T-cell (primary cell): Measurements from ENCODE around the gene UAP1L1. TPM values are rescaled to one million over a fixed set of nuclear protein-coding genes. Genes with fewer than 3 reads are reported as not detected.

Experiments used
- ATAC-seq, 4 experiments: fragments of 200-7000 bp in 3 of 4; fragments of 150-1000 bp in 1 of 4; cut with Tn5 transposase; replicated peaks in 1 of 4; 1 replicate in 3 of 4; 2 replicates in 1 of 4; pipeline ENCODE4 v1.10.0; 2021; ENCODE audit warnings: moderate library complexity in 3 of 4, mild to moderate bottlenecking in 2 of 4, moderate number of reproducible peaks in 1 of 4
- CTCF ChIA-PET, 2 donors: fragments of 300-600 bp; sonication (Branson Sonifier 250); formaldehyde crosslinking; loops; one replicate each; lab custom pipeline; 2022; ENCODE audit warnings: antibody characterized with exemption in 2 of 2; lab: Charles Lee
- POLR2A ChIA-PET, 2 donors: fragments of 300-600 bp; sonication (Branson Sonifier 250); formaldehyde crosslinking; loops; one replicate each; lab custom pipeline; 2022; ENCODE audit warnings: antibody characterized with exemption in 2 of 2; lab: Charles Lee
- DNase-seq, 35 experiments: peaks; one replicate each; pipeline versions ENCODE4 v3.0.0 to v3.0.0-alpha.2; 2013 to 2023
- H3K27ac ChIP-seq: one replicate; pipeline ENCODE4 v1.5.1; 2013; ENCODE audit warnings: low read length
- H3K27me3 ChIP-seq, 2 experiments: replicated peaks in 1 of 2; 1 replicate in 1 of 2; 2 replicates in 1 of 2; pipeline versions ENCODE4 v1.6.1 to v1.7.0; 2013; ENCODE audit warnings: low read length in 1 of 2, mixed read lengths in 1 of 2; ENCODE audit not compliant: control insufficient read depth in 2 of 2, insufficient read depth in 2 of 2; ENCODE audit errors: extremely low read depth in 1 of 2
- H3K36me3 ChIP-seq, 2 donors: 1 replicate in 1 of 2; 2 replicates in 1 of 2; pipeline versions ENCODE4 v1.6.1 to v1.7.0; 2013; ENCODE audit warnings: low read length in 1 of 2; ENCODE audit not compliant: control insufficient read depth in 2 of 2, insufficient read depth in 1 of 2; ENCODE audit errors: extremely low read depth in 1 of 2
- H3K4me1 ChIP-seq, 2 experiments: 1 replicate in 1 of 2; 2 replicates in 1 of 2; pipeline versions ENCODE4 v1.6.1 to v1.7.0; 2013; ENCODE audit warnings: low read length in 2 of 2, mixed read lengths in 1 of 2; ENCODE audit not compliant: insufficient read depth in 2 of 2, control insufficient read depth in 1 of 2; ENCODE audit errors: extremely low read depth in 1 of 2
- H3K4me3 ChIP-seq, 2 donors: 1 replicate in 1 of 2; 2 replicates in 1 of 2; pipeline versions ENCODE4 v1.5.1 to v1.7.0; 2013; ENCODE audit warnings: mild to moderate bottlenecking in 2 of 2, low read length in 1 of 2, moderate library complexity in 1 of 2; ENCODE audit not compliant: control insufficient read depth in 1 of 2; ENCODE audit errors: extremely low read depth in 1 of 2
- H3K9me3 ChIP-seq: 2 replicates; pipeline ENCODE4 v1.7.0; 2013
- H3K27ac Mint-ChIP-seq, 2 donors: one replicate each; pipeline ENCODE4 v1.8.0; 2020 to 2021; ENCODE audit warnings: mild to moderate bottlenecking in 2 of 2, mixed read lengths in 2 of 2
- H3K27me3 Mint-ChIP-seq, 2 donors: one replicate each; pipeline ENCODE4 v1.8.0; 2021 to 2022; ENCODE audit warnings: mixed read lengths in 2 of 2
- H3K36me3 Mint-ChIP-seq: one replicate; pipeline ENCODE4 v1.8.0; 2021; ENCODE audit warnings: mixed read lengths
- H3K4me1 Mint-ChIP-seq, 3 donors: one replicate each; pipeline ENCODE4 v1.8.0; 2020 to 2022; ENCODE audit warnings: mixed read lengths in 3 of 3, mild to moderate bottlenecking in 1 of 3
- H3K4me3 Mint-ChIP-seq, 3 donors: one replicate each; pipeline ENCODE4 v1.8.0; 2020 to 2022; ENCODE audit warnings: mild to moderate bottlenecking in 3 of 3, mixed read lengths in 3 of 3, moderate library complexity in 3 of 3
- H3K9me3 Mint-ChIP-seq, 3 donors: one replicate each; pipeline ENCODE4 v1.8.0; 2020 to 2022; ENCODE audit warnings: mixed read lengths in 3 of 3
- WGBS: methylation state at CpG from one replicate; pipeline ENCODE4 v1.1.5; 2013; ENCODE audit warnings: missing lambda C conversion rate; ENCODE audit not compliant: insufficient coverage; 5-methylcytosine and 5-hydroxymethylcytosine counted together
- total RNA-seq, 35 experiments: library from RNA in 6 of 35; stranded (reverse) in 6 of 35; fragments of 120-200 nt in 1 of 35; gene quantifications; one replicate each; pipeline versions ENCODE4 v1.2.1 to v1.2.4 and lab custom pipeline; 2013 to 2026

The UAP1L1 gene
- total RNA-seq, 5 donors from 2014 or later (not counting 1 experiment from before 2014, with no cell fraction given), result 11.3 to 32.8 (median 19.3) TPM

- WGBS, result 91% methylated on average over 31 of the region's 38 CpGs
- ChIA-PET POLR2A (no interaction called here), CTCF (no interaction called here)
- DNase-seq (no peak), ATAC-seq (no peak)
- peaks cover 5 to 7% (median 5%) of the 10 kb centered on the region in 3 donors for H3K4me1 Mint-ChIP-seq
- no peak overlapping the region for H3K4me3 ChIP-seq
- no peaks in the 10 kb centered on the region for H3K27me3 Mint-ChIP-seq
- no peak overlapping the region for H3K27ac Mint-ChIP-seq
- no peak overlapping the region for H3K27ac ChIP-seq
- H3K36me3 ChIP-seq, result peaks cover 23 to 71% of the 10 kb centered on the region in 2 donors
- no peak overlapping the region for H3K4me3 Mint-ChIP-seq
- H3K4me1 ChIP-seq, result peaks cover 4 to 25% of the 10 kb centered on the region in 2 experiments
- H3K9me3 ChIP-seq, result no peaks in the 10 kb centered on the region
- H3K27me3 ChIP-seq, result no peaks in the 10 kb centered on the region
- H3K9me3 Mint-ChIP-seq, result no peaks in the 10 kb centered on the region
- H3K36me3 Mint-ChIP-seq, result peaks cover 3% of the 10 kb centered on the region
These were observed 33.0 kb downstream of the UAP1L1 start for GRCh38 chr9:137110147-137110910.

DNA sequence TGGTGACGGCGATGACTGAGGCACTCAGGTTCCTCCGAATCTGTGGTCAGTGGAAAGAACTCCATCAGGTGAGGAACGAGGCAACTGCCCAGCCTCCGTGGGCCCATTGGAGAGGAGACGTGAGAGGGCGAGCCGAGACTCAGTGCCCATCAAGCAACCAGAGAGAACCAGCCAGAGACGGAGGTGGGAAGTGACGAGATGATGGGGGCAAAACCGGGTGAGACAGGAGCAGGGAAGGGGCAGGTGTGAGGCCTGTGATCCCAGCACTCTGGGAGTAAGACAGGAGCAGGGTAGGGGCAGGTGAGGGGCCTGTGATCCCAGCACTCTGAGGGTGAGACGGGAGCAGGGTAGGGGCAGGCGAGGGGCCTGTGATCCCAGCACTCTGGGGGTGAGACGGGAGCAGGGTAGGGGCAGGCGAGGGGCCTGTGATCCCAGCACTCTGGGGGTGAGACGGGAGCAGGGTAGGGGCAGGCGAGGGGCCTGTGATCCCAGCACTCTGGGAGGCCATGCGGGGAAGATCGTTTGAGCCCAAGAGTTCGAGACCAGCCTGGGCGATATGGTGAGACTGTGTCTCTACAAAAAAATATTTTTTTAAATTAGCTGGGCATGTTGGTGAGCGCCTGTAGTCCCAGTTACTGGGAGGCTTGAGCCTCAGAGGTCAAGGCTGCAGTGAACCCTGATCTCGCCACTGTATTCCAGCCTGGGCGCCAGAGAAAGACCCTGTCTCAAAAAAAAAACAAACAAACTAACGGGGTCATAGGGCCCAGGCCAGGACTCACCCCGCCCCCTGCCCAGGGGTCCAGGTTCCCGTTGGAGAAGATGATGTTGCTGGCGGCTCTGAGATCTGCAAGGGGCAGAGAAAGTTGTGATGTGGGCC, 33.8 kb downstream of the UAP1L1 start:
- DNase-seq (no peak), ATAC-seq (no peak)
- no peak overlapping the region for H3K27ac Mint-ChIP-seq
- WGBS, result 94% methylated on average over 21 of the region's 28 CpGs
- H3K4me3 Mint-ChIP-seq, result no peak overlapping the region
- H3K36me3 Mint-ChIP-seq, result peaks cover 3% of the 10 kb centered on the region
- no peaks in the 10 kb centered on the region for H3K9me3 Mint-ChIP-seq
- H3K4me1 ChIP-seq, result peaks cover 4 to 30% of the 10 kb centered on the region in 2 experiments
- H3K36me3 ChIP-seq, result peaks cover 17 to 64% of the 10 kb centered on the region in 2 donors
- H3K4me3 ChIP-seq, result no peak overlapping the region
- no peaks in the 10 kb centered on the region for H3K9me3 ChIP-seq
- H3K27me3 ChIP-seq, result peaks cover 0 to 2% of the 10 kb centered on the region in 2 experiments
- CTCF ChIA-PET, result no interaction called here
- POLR2A ChIA-PET, result no interaction called here
- H3K27ac ChIP-seq, result no peak overlapping the region
- H3K4me1 Mint-ChIP-seq, result peaks cover 5 to 7% (median 5%) of the 10 kb centered on the region in 3 donors
- no peaks in the 10 kb centered on the region for H3K27me3 Mint-ChIP-seq

DNA sequence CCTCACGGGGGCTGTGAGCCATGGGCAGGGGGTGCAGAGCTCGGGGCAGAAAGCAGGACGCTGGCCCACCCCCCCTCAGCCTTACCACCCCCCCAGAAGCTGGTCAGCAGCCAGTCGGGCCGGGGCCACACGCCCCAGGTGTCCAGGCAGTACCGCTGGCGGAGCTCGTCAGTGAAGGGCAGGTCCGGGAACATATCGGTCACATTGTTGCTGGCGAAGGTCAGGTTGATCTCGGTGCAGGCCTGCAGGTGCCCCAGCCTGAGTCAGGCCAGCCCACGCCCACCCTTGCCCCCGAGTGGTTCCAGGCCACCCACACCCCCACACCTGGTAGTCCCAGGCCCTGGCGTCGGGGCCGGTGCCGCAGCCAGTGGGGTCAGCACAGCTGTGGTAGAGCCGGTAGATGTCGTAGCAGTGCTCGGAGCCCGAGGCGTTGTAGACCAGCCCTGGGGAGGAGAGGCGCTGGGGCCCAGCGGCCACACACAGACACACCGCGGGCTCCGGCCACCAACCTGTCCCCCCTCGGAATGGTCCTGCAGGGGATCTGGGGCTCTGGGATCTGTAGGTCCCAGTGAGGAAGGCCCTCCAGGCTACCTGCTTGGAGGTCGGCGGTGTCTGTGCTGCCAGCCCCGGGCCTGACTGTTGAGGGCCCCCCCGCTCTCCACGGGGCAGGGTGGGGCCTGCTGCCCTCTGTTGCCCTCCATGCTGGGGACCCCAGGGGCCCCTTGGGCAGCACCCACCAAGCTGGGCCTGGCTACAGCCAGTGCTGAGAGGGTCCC, 34.7 kb downstream of the UAP1L1 start:
- no peak overlapping the region for H3K27ac Mint-ChIP-seq
- no peaks in the 10 kb centered on the region for H3K27me3 Mint-ChIP-seq

GRCh38 chr9:137112564-137113384, 35.5 kb downstream of the UAP1L1 start:
- Histone ChIP-seq H3K4me3 (no peak overlapping the region), H3K9me3 (no peaks in the 10 kb centered on the region), H3K36me3 (peaks cover 8 to 49% of the 10 kb centered on the region in 2 donors), H3K27me3 (peaks cover 0 to 2% of the 10 kb centered on the region in 2 experiments), H3K27ac (no peak overlapping the region), H3K4me1 (peaks cover 4 to 27% of the 10 kb centered on the region in 2 experiments)
- Mint-ChIP-seq H3K4me3 (peak overlapping the region; percentile 68 to 78 (median 71)), H3K27ac (peak overlapping the region in 1 of 2 donors; percentile 8), H3K9me3 (no peaks in the 10 kb centered on the region), H3K4me1 (peaks cover 5 to 7% (median 5%) of the 10 kb centered on the region in 3 donors), H3K36me3 (peaks cover 3% of the 10 kb centered on the region), H3K27me3 (no peaks in the 10 kb centered on the region)
- DNase-seq, result no peak
- ChIA-PET POLR2A (no interaction called here), CTCF (interaction anchor here (0.7 to 0.9 kb wide), 2 partner anchors 17 to 212 kb away, joined by 3 read pairs; no protein-coding TSS in a partner anchor)
- 95% methylated on average over 29 of the region's 42 CpGs for WGBS
- no peak for ATAC-seq

More for the DNA sequence above, 34.7 kb downstream of the UAP1L1 start:
- Mint-ChIP-seq H3K4me1 (peaks cover 5 to 7% (median 5%) of the 10 kb centered on the region in 3 donors), H3K4me3 (peak overlapping the region in 1 of 3 donors; percentile 9), H3K36me3 (peaks cover 3% of the 10 kb centered on the region), H3K9me3 (no peaks in the 10 kb centered on the region)
- H3K27me3 ChIP-seq, result peaks cover 0 to 2% of the 10 kb centered on the region in 2 experiments
- H3K4me1 ChIP-seq, result peaks cover 4 to 27% of the 10 kb centered on the region in 2 experiments
- no peak for ATAC-seq
- no peak overlapping the region for H3K4me3 ChIP-seq
- H3K27ac ChIP-seq, result no peak overlapping the region
- no peaks in the 10 kb centered on the region for H3K9me3 ChIP-seq
- POLR2A ChIA-PET, result no interaction called here
- CTCF ChIA-PET, result no interaction called here
- DNase-seq, result no peak
- WGBS, result 94% methylated on average over 22 of the region's 35 CpGs
- peaks cover 12 to 56% of the 10 kb centered on the region in 2 donors for H3K36me3 ChIP-seq

DNA sequence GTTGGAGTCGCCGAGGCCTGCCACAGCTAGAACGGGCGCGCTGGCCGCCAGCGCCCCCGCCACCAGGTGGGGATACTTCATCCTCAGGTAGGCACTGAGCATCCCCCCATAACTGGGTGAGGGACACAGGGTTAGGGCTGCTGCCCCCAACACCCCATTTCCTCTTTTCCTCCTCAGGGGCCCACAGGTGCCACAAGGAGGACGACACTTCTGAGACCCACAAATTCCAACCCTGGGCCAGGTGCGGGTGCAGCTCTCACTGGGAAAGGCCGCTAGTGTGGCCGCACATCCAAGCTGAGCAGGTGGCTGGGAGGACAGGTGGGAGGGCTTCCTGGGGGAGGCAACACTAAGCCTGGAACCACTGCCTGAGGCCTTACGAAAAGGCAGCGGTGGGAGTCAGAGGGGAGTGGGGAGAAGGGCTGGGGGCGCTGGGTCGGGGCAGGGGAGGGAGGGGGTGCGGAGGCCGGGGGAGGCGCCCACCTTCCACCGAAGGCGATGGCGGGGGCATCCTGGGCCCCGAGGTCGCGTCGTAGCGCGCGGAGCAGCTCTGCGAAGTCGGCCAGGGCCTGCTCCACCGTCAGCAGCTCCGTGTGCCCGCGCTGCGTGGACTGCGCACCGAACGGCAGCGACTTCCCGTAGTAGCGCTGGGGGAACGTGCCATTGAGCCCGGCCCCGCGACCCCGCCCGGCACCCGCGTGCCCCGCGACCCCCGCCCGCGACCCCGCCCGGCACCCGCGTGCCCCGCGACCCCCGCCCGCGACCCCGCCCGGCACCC, 36.3 kb downstream of the UAP1L1 start:
- Mint-ChIP-seq H3K27me3 (no peaks in the 10 kb centered on the region), H3K4me3 (peak overlapping the region; percentile 68 to 78 (median 71)), H3K36me3 (peaks cover 3% of the 10 kb centered on the region), H3K9me3 (no peaks in the 10 kb centered on the region), H3K27ac (peak overlapping the region; percentile 8 to 68), H3K4me1 (peaks cover 5 to 7% (median 5%) of the 10 kb centered on the region in 3 donors)
- CTCF ChIA-PET, result interaction anchor here (0.6 to 0.9 kb wide), 3 partner anchors 18 to 212 kb away, joined by 3 read pairs; no protein-coding TSS in a partner anchor
- Histone ChIP-seq H3K4me1 (peaks cover 4 to 27% of the 10 kb centered on the region in 2 experiments), H3K27me3 (peaks cover 0 to 2% of the 10 kb centered on the region in 2 experiments), H3K36me3 (peaks cover 7 to 41% of the 10 kb centered on the region in 2 donors), H3K9me3 (no peaks in the 10 kb centered on the region), H3K27ac (no peak overlapping the region), H3K4me3 (no peak overlapping the region)
- POLR2A ChIA-PET, result interaction anchor here in 1 of 2 donors (0.7 kb wide), 1 partner anchor 17 kb away, joined by 11 read pairs; no protein-coding TSS in a partner anchor
- peak in 16 of 35 experiments; percentile 19 to 62 (median 34) for DNase-seq
- WGBS, result 12% methylated on average over 46 of the region's 66 CpGs
- peak; percentile 41 to 49 (median 44) for ATAC-seq
